Trophoblast cell (in vitro differentiated cells and primary cell): ENCODE measurements around the gene HDAC7.

Experiments used
- DNase-seq, 2 donors: peaks; one replicate each; pipeline ENCODE4 v3.0.0-alpha.2; 2016
- H2AFZ ChIP-seq: 2 replicates; pipeline ENCODE4 v1.6.1; 2013; ENCODE audit warnings: low read length, moderate library complexity, mild to moderate bottlenecking; ENCODE audit not compliant: insufficient read depth, poor library complexity
- H2AK5ac ChIP-seq: 2 replicates; pipeline ENCODE4 v1.6.1; 2013; ENCODE audit warnings: mild to moderate bottlenecking, low read length
- H2BK120ac ChIP-seq: 2 replicates; pipeline ENCODE4 v1.6.1; 2013; ENCODE audit warnings: low read length, mild to moderate bottlenecking, moderate library complexity; ENCODE audit not compliant: insufficient read depth, poor library complexity
- H2BK12ac ChIP-seq: 2 replicates; pipeline ENCODE4 v1.6.1; 2013; ENCODE audit warnings: mild to moderate bottlenecking, low read length, moderate library complexity
- H2BK5ac ChIP-seq: 2 replicates; pipeline ENCODE4 v1.6.1; 2013; ENCODE audit warnings: low read length, low read depth, moderate library complexity, mild to moderate bottlenecking; ENCODE audit not compliant: poor library complexity
- H3K14ac ChIP-seq: 2 replicates; pipeline ENCODE4 v1.6.1; 2013; ENCODE audit warnings: mild to moderate bottlenecking, low read length
- H3K18ac ChIP-seq: 2 replicates; pipeline ENCODE4 v1.6.1; 2013; ENCODE audit warnings: mild to moderate bottlenecking, low read length
- H3K23ac ChIP-seq: 2 replicates; pipeline ENCODE4 v1.6.1; 2013; ENCODE audit warnings: low read length
- H3K27ac ChIP-seq: 2 replicates; pipeline ENCODE4 v1.5.1; 2013; ENCODE audit warnings: low read depth, mild to moderate bottlenecking, inconsistent platforms, low read length, moderate library complexity
- H3K27me3 ChIP-seq: 2 replicates; pipeline ENCODE4 v1.6.1; 2013; ENCODE audit warnings: inconsistent platforms, mild to moderate bottlenecking, low read length, moderate library complexity; ENCODE audit not compliant: insufficient read depth
- H3K36me3 ChIP-seq, 2 experiments: 1 replicate in 1 of 2; 2 replicates in 1 of 2; pipeline ENCODE4 v1.6.1; 2013; ENCODE audit warnings: low read length in 2 of 2, mild to moderate bottlenecking in 2 of 2, moderate library complexity in 1 of 2; ENCODE audit not compliant: insufficient read depth in 2 of 2, control insufficient read depth in 1 of 2
- H3K4ac ChIP-seq: 2 replicates; pipeline ENCODE4 v1.6.1; 2013; ENCODE audit warnings: low read depth, mild to moderate bottlenecking, low read length, moderate library complexity
- H3K4me1 ChIP-seq, 2 experiments: 1 replicate in 1 of 2; 2 replicates in 1 of 2; pipeline ENCODE4 v1.6.1; 2013; ENCODE audit warnings: low read length in 2 of 2, mild to moderate bottlenecking in 2 of 2, moderate library complexity in 1 of 2; ENCODE audit not compliant: insufficient read depth in 2 of 2, control insufficient read depth in 1 of 2
- H3K4me2 ChIP-seq: 2 replicates; pipeline ENCODE4 v1.6.1; 2013; ENCODE audit warnings: inconsistent platforms, mild to moderate bottlenecking, low read length, moderate library complexity
- H3K4me3 ChIP-seq: 2 replicates; pipeline ENCODE4 v1.5.1; 2013; ENCODE audit warnings: mild to moderate bottlenecking, low read depth, low read length, inconsistent platforms
- H3K79me1 ChIP-seq: one replicate; pipeline ENCODE4 v1.6.1; 2013; ENCODE audit warnings: low read length
- H3K79me2 ChIP-seq: 2 replicates; pipeline ENCODE4 v1.6.1; 2013; ENCODE audit warnings: low read length, mild to moderate bottlenecking; ENCODE audit not compliant: control insufficient read depth, insufficient read depth, poor library complexity
- H3K9ac ChIP-seq: 2 replicates; pipeline ENCODE4 v1.6.1; 2013; ENCODE audit warnings: mild to moderate bottlenecking, low read length
- H3K9me3 ChIP-seq: 2 replicates; pipeline ENCODE4 v1.6.1; 2013; ENCODE audit warnings: low read depth, mild to moderate bottlenecking, control low read depth, inconsistent platforms, low read length; ENCODE audit not compliant: insufficient read depth
- H4K12ac ChIP-seq: 2 replicates; pipeline ENCODE4 v1.6.1; 2013; ENCODE audit warnings: low read depth, mild to moderate bottlenecking, low read length, moderate library complexity
- H4K8ac ChIP-seq: 2 replicates; pipeline ENCODE4 v1.6.1; 2013; ENCODE audit warnings: low read depth, mild to moderate bottlenecking, low read length, moderate library complexity
- H4K91ac ChIP-seq: one replicate; pipeline ENCODE4 v1.6.1; 2013; ENCODE audit warnings: low read depth, mild to moderate bottlenecking, low read length, moderate library complexity
- WGBS: extraction: QIAGEN DNeasy Blood & Tissue Kit; methylation state at CpG from one replicate; pipeline ENCODE4 v1.1.7; 2013; ENCODE audit warnings: missing lambda C conversion rate; ENCODE audit not compliant: insufficient read length, insufficient coverage; ENCODE audit errors: extremely low coverage; 5-methylcytosine and 5-hydroxymethylcytosine counted together

HDAC7 gene

DNA sequence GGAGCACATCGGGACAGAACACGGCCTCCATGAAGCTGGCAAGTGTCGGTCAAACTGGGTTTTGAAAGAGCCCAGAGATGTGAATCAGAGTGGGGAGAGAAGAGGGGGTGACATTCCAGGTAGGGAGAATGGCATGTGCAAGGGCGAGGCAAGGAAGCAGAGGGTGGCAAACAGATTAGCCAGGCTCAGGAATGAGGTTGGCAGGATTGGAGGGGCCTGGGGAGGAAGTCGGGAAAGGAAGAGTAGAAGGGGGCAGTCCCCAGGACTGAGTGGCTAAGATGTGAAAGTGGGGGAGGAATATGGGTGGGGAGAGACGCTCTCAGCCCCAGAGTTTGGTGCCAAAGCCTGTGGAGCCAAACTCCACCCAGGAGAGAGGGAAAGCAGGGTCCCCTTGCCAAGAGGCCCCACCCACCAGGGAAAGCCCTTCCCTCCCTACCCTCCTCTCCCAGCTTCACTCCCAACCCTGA, 5.5 kb upstream of the HDAC7 start:
- peaks cover 33% of the 10 kb centered on the region for H3K79me1 ChIP-seq
- peaks cover 38 to 40% of the 10 kb centered on the region in 2 experiments for H3K4me1 ChIP-seq
- no CpG with 5 or more reads among the region's 6 CpGs for WGBS
- peak overlapping the region; percentile 4 for H2BK12ac ChIP-seq
- no peak for DNase-seq
- H3K18ac ChIP-seq, result no peak overlapping the region
- no peak overlapping the region for H3K9ac ChIP-seq
- no peak overlapping the region for H4K8ac ChIP-seq
- no peak overlapping the region for H3K23ac ChIP-seq
- H2BK120ac ChIP-seq, result no peak overlapping the region
- H3K4me3 ChIP-seq, result no peak overlapping the region
- H3K27ac ChIP-seq, result no peak overlapping the region
- H3K36me3 ChIP-seq, result no peaks in the 10 kb centered on the region
- H3K9me3 ChIP-seq, result no peaks in the 10 kb centered on the region
- peak overlapping the region; percentile 12 for H4K91ac ChIP-seq
- no peak overlapping the region for H3K4ac ChIP-seq
- H4K12ac ChIP-seq, result no peak overlapping the region
- H3K27me3 ChIP-seq, result no peaks in the 10 kb centered on the region
- H3K79me2 ChIP-seq, result peaks cover 8% of the 10 kb centered on the region
- no peak overlapping the region for H2AFZ ChIP-seq
- no peak overlapping the region for H3K4me2 ChIP-seq
- H2AK5ac ChIP-seq, result peak overlapping the region; percentile 66
- H2BK5ac ChIP-seq, result no peak overlapping the region
- H3K14ac ChIP-seq, result no peak overlapping the region

DNA sequence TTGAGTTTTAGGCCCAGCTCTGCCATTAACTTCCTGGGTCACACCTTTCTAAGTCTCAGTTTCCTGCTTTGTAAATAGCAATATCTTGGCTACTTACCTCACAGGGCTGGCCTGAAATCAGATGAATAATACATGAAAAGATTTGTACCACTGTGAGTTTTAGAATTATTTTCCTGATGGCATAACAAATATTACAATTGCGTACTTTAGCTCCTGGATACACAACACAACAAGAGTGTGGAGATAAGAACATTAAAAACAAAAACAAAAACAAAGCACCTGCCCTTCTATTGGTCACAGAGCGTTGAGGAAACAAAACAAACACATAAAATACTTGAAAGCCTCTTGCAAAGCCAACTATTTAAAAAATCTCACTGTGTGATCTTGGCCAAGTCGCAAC, 4.9 kb upstream of the HDAC7 start:
- Histone ChIP-seq H3K27ac (no peak overlapping the region), H2AK5ac (no peak overlapping the region), H4K12ac (no peak overlapping the region), H3K4me1 (peaks cover 37 to 41% of the 10 kb centered on the region in 2 experiments), H4K8ac (no peak overlapping the region), H3K27me3 (no peaks in the 10 kb centered on the region), H3K9ac (no peak overlapping the region), H3K36me3 (no peaks in the 10 kb centered on the region), H3K9me3 (no peaks in the 10 kb centered on the region), H3K14ac (no peak overlapping the region), H3K18ac (no peak overlapping the region), H2AFZ (no peak overlapping the region), H3K79me2 (peaks cover 11% of the 10 kb centered on the region), H2BK120ac (no peak overlapping the region), H3K4me3 (no peak overlapping the region), H2BK12ac (peak overlapping the region; percentile 24), H3K4ac (no peak overlapping the region), H2BK5ac (no peak overlapping the region), H4K91ac (peak overlapping the region; percentile 52), H3K79me1 (peaks cover 36% of the 10 kb centered on the region), H3K4me2 (no peak overlapping the region), H3K23ac (no peak overlapping the region)
- no peak for DNase-seq
- WGBS, result no CpG with 5 or more reads among the region's 3 CpGs

DNA sequence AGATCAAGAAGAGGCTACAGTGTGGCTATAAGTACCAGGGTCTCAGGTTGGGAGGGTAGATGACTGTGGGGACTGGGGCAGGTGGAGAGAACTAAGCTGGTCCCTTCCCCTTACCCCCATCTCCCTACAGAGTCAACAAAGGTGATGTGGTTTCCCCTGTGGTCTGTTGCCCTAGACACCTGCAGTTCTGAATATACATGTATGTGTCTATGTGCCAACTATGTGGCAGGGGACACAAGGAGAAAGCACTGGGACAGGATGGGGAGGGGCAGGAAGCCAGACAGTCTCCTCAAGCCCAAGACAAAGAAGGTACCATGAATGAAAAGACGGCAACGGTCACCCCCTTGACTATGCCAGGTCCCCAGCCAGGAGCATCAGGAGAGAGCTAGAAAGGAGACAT, 4.5 kb upstream of the HDAC7 start:
- Histone ChIP-seq H3K79me2 (peaks cover 13% of the 10 kb centered on the region), H3K14ac (no peak overlapping the region), H2AFZ (no peak overlapping the region), H3K18ac (no peak overlapping the region), H3K4me3 (no peak overlapping the region), H3K4ac (no peak overlapping the region), H3K36me3 (no peaks in the 10 kb centered on the region), H4K12ac (no peak overlapping the region), H2BK120ac (no peak overlapping the region), H2AK5ac (peak overlapping the region; percentile 45), H3K79me1 (peaks cover 36% of the 10 kb centered on the region), H3K4me1 (peaks cover 32 to 37% of the 10 kb centered on the region in 2 experiments), H3K27me3 (no peaks in the 10 kb centered on the region), H3K4me2 (no peak overlapping the region), H3K23ac (no peak overlapping the region), H2BK12ac (peak overlapping the region; percentile 24), H3K9ac (no peak overlapping the region), H3K9me3 (no peaks in the 10 kb centered on the region), H3K27ac (no peak overlapping the region), H4K8ac (no peak overlapping the region), H4K91ac (peak overlapping the region; percentile 52), H2BK5ac (no peak overlapping the region)
- WGBS, result no CpG with 5 or more reads among the region's 2 CpGs
- DNase-seq, result no peak

DNA sequence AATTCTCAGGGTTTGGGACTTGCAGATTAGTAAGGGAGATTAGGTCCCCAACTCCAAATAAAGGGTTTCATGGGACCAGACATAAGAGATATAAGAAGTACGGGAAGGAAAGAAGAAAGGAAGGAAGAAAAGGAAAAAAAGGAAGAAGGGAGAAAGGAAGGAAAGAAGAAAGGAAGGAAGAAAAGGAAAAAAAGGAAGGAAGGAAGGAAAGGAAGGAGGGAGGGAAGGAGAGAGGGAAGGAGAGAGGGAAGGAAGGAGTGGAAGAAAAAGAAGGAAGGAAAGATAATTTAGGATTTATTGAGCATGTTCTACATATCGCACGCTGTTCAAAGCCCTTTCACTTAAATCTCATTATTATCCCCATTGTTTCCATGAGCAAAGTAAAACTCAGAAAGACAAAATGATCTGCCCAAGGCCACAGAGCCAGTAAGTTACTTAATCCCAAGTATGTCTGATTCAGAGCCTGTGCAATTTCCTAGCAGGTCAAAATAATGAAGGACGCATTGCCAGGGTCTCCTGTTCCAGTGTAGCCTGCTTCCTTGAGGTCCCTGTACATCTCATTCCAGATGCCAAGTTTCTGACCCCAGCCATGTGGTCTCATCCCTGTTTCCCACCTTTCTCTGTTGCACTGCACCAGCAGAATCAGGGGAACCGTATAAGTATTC, 3.9 kb upstream of the HDAC7 start:
- Histone ChIP-seq H3K9me3 (no peaks in the 10 kb centered on the region), H3K14ac (no peak overlapping the region), H3K79me2 (peaks cover 20% of the 10 kb centered on the region), H4K8ac (no peak overlapping the region), H2AK5ac (no peak overlapping the region), H3K9ac (no peak overlapping the region), H2BK120ac (no peak overlapping the region), H3K27ac (no peak overlapping the region), H3K23ac (no peak overlapping the region), H3K4me2 (no peak overlapping the region), H2BK5ac (no peak overlapping the region), H3K27me3 (no peaks in the 10 kb centered on the region), H3K4ac (no peak overlapping the region), H3K79me1 (peaks cover 38% of the 10 kb centered on the region), H4K12ac (no peak overlapping the region), H2BK12ac (no peak overlapping the region), H2AFZ (no peak overlapping the region), H3K18ac (no peak overlapping the region), H3K36me3 (no peaks in the 10 kb centered on the region), H3K4me1 (peaks cover 28 to 33% of the 10 kb centered on the region in 2 experiments), H4K91ac (peak overlapping the region; percentile 26), H3K4me3 (no peak overlapping the region)
- 100% methylated on average over 1 of the region's 5 CpGs for WGBS
- DNase-seq, result no peak
